Astrocyte of the hippocampus (primary cell): ENCODE data around the gene CCDC136.
A peak's percentile ranks its signal among the peaks of the same experiment; 100 is the strongest.

Source experiments
- DNase-seq: peaks from one replicate; pipeline ENCODE4 v3.0.0; 2011; ENCODE audit warnings: low read depth, low spot score

Gene CCDC136

GRCh38 chr7:128831994-128832879 is 40.5 kb downstream of the CCDC136 start:
- DNase-seq = peak; percentile 72

- DNase-seq = no peak
Measured at GRCh38 chr7:128832880-128833147, 41.0 kb downstream of the CCDC136 start.

GRCh38 chr7:128833148-128833945 is 41.6 kb downstream of the CCDC136 start:
- peak; percentile 96 for DNase-seq

GRCh38 chr7:128833946-128834325 is 42.2 kb downstream of the CCDC136 start:
- no peak for DNase-seq

- no peak for DNase-seq
Measured at GRCh38 chr7:128835231-128835751, 43.5 kb downstream of the CCDC136 start.

GRCh38 chr7:128835790-128836641 is 44.2 kb downstream of the CCDC136 start:
- DNase-seq = peak; percentile 91

- DNase-seq = no peak
Measured at GRCh38 chr7:128836729-128837348, 45.1 kb downstream of the CCDC136 start.

- DNase-seq = no peak
Measured at GRCh38 chr7:128837521-128837921, 45.8 kb downstream of the CCDC136 start.

GRCh38 chr7:128838109-128838779 is 46.5 kb downstream of the CCDC136 start:
- DNase-seq = no peak

- no peak for DNase-seq
Measured at GRCh38 chr7:128838981-128839731, 47.4 kb downstream of the CCDC136 start.

- DNase-seq = no peak
Measured at GRCh38 chr7:128839751-128840177, 48.0 kb downstream of the CCDC136 start.

- DNase-seq = no peak
Measured at GRCh38 chr7:128840326-128841170, 48.8 kb downstream of the CCDC136 start.

GRCh38 chr7:128841171-128841690 is 49.5 kb downstream of the CCDC136 start:
- no peak for DNase-seq

- DNase-seq = peak; percentile 70
Measured at GRCh38 chr7:128841921-128842673, 50.3 kb downstream of the CCDC136 start.

- no peak for DNase-seq
Measured at GRCh38 chr7:128842674-128843641, 51.2 kb downstream of the CCDC136 start.

- DNase-seq = no peak
Measured at GRCh38 chr7:128843938-128844621, 52.3 kb downstream of the CCDC136 start.
